ENCODE measurements around the gene TRAPPC5.

DNA sequence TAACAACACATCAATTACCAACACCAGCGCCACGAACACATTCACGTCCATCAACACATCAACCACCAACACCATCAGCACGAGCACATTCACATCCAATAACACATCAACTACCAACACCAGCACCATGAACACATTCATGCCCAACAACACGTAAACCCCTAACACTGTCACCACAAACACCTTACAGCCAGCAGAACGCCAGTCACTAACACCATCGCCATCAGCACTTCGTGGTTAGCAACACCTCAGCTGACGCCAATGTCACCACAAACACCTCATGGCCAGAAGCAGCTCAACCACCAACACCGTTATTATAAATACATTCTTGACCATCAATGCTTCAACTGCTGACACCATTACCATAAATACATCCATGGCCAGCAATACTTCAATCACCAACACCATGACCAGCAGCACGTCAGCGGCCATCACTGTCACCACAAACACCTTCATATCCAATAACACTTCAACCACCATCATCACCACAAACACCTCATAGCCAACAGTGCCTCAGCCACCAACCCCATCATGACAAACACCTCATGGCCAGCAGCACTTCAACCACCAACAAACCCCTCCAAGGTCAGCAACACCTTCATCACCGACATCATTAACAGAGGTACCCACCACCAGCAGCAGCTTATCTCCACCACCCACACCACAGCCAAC lies 11.9 kb downstream of the TRAPPC5 start:
- TF ChIP-seq, protein P1, sequence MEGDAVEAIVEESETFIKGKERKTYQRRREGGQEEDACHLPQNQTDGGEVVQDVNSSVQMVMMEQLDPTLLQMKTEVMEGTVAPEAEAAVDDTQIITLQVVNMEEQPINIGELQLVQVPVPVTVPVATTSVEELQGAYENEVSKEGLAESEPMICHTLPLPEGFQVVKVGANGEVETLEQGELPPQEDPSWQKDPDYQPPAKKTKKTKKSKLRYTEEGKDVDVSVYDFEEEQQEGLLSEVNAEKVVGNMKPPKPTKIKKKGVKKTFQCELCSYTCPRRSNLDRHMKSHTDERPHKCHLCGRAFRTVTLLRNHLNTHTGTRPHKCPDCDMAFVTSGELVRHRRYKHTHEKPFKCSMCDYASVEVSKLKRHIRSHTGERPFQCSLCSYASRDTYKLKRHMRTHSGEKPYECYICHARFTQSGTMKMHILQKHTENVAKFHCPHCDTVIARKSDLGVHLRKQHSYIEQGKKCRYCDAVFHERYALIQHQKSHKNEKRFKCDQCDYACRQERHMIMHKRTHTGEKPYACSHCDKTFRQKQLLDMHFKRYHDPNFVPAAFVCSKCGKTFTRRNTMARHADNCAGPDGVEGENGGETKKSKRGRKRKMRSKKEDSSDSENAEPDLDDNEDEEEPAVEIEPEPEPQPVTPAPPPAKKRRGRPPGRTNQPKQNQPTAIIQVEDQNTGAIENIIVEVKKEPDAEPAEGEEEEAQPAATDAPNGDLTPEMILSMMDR (IDR thresholded peaks at IDR 0.05; ENCODE audit: low read depth, low read length): no peak
- TF ChIP-seq EZH2phosphoT487 (IDR thresholded peaks at IDR 0.05; ENCODE audit: low read depth): no peak

Data from OCI-LY3 (cell line).